Prostate gland (tissue), 2 donors: ENCODE results near the gene C1orf53.

Source experiments
- CTCF ChIP-seq, 4 experiments: fragments of 200-600 bp in 2 of 4; fragments of 450-650 bp in 2 of 4; sonication (generic) in 2 of 4; IDR thresholded peaks; 1 replicate in 3 of 4; 2 replicates in 1 of 4; pipeline ENCODE4 v1.5.1; 2016 to 2019; ENCODE audit warnings: antibody characterized with exemption in 4 of 4, mild to moderate bottlenecking in 2 of 4, moderate library complexity in 2 of 4
- POLR2A ChIP-seq: fragments of 450-650 bp; IDR thresholded peaks from one replicate; pipeline ENCODE4 v1.6.1; 2016; ENCODE audit warnings: antibody characterized with exemption, mild to moderate bottlenecking
- POLR2AphosphoS5 ChIP-seq: sonication (generic); formaldehyde crosslinking; IDR thresholded peaks from one replicate; pipeline ENCODE4 v1.6.1; 2017; ENCODE audit warnings: antibody characterized with exemption

DNA sequence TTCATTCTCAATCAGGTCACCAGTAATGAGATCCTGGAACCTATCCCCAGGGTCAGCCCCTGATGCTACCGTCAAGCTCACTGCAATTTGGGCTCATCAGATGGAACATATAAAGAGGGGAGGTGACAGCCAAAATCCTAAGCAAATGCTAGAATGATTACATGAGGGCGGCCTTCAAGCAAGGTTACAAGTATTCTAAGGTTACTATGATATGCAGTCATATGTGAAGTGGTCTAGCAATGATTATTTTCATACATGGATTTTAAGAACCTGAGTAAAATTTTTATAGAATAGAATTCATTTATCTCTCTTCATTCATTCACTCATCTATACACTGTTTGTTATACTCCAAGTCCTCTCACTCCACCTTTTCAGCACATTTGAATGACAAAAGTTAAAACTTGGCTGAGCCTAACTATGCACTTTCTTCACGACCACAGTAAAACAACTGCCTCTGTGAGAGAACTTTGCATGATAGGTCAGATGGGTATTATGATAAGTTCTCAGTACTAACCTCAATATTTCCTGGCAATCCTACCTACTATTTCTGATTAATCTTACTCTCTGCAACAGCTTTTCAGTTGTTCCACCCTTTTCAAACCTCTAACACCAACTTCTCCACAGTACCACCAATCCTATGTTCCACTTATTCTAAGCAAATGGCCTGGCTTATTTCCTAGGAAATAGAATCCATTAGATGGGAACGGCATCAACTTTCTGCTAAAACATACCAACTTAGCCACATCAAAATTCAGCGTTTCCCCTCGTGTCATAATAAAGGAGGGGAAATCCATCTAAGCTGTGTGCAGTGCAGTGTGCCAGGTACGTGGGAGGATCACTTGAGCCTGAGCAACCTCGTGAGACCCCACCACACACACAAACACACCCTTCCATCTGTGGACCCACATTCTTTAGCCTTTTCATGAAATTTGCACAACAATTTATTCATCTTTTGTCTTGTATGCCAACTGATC lies 46.8 kb downstream of the C1orf53 start:
- no peak for TF ChIP-seq CTCF (IDR thresholded peaks at IDR 0.05)
- TF ChIP-seq POLR2A: no peak
- TF ChIP-seq POLR2AphosphoS5: no peak
